ENCODE results near the gene PCNT. TPM values are rescaled to one million over a fixed set of nuclear protein-coding genes. Genes with fewer than 3 reads are reported as not detected.

PCNT gene
- total RNA-seq, 1 experiment from 2014 or later, result 39.6 TPM

- Mint-ChIP-seq H3K27ac (peak overlapping the region in 2 of 3 experiments; percentile 23 to 77; a peak in 1 of 7 replicates), H3K4me1 (peaks cover 7 to 11% of the 10 kb centered on the region in 2 experiments; a peak in 3 of 4 replicates), H3K4me3 (no peak overlapping the region), H3K9me3 (no peaks in the 10 kb centered on the region), H3K27me3 (ENCODE audit: low read depth) (no peaks in the 10 kb centered on the region), H3K36me3 (ENCODE audit: insufficient read depth in 1 of 3, low read depth in 3 of 3) (peaks cover 13 to 50% (median 49%) of the 10 kb centered on the region in 3 experiments)
- Histone ChIP-seq H3K23ac (ENCODE audit: insufficient read length, low read depth, low read length) (no peak overlapping the region), H3K27ac (ENCODE audit: insufficient read length, low read depth, low read length) (no peak overlapping the region), H3K4me2 (ENCODE audit: insufficient read depth, insufficient read length, low read length) (no peak overlapping the region), H3K79me1 (ENCODE audit: insufficient read depth, low read depth, low read length, poor library complexity, severe bottlenecking) (no peaks in the 10 kb centered on the region), H2BK5ac (ENCODE audit: insufficient read length, low read length) (no peak overlapping the region), H3K9me3 (ENCODE audit: control insufficient read depth, low read depth, low read length) (no peaks in the 10 kb centered on the region), H4K5ac (ENCODE audit: insufficient read length, low read depth, low read length) (no peak overlapping the region), H3T11ph (ENCODE audit: low read length) (no peak overlapping the region), H2AFZ (ENCODE audit: low read length) (no peak overlapping the region), H2BK12ac (ENCODE audit: insufficient read length, low read depth, low read length) (no peak overlapping the region), H3K18ac (ENCODE audit: insufficient read length, low read depth, low read length) (no peak overlapping the region), H2BK15ac (ENCODE audit: low read depth, low read length) (no peak overlapping the region), H2AK5ac (ENCODE audit: insufficient read length, low read length) (no peak overlapping the region), H3K27me3 (ENCODE audit: insufficient read depth, low read length) (no peaks in the 10 kb centered on the region), H3K9ac (ENCODE audit: extremely low read depth, insufficient read length, low read length) (no peak overlapping the region), H3K23me2 (ENCODE audit: insufficient read length, low read depth, low read length, poor library complexity, severe bottlenecking) (no peaks in the 10 kb centered on the region), H3K56ac (ENCODE audit: insufficient read length, low read depth, low read length) (no peak overlapping the region), H4K20me1 (ENCODE audit: control insufficient read depth, insufficient read depth, insufficient read length) (no peaks in the 10 kb centered on the region), H2BK20ac (ENCODE audit: low read depth, low read length, poor library complexity, severe bottlenecking) (no peak overlapping the region), H3K14ac (ENCODE audit: insufficient read depth, low read length) (no peak overlapping the region), H3K4ac (ENCODE audit: low read depth, low read length) (no peak overlapping the region), H4K91ac (ENCODE audit: insufficient read length, low read depth, low read length) (no peak overlapping the region), H3K4me1 (ENCODE audit: insufficient read depth, low read length) (no peaks in the 10 kb centered on the region), H3K79me2 (ENCODE audit: insufficient read depth, low read length) (no peaks in the 10 kb centered on the region), H4K8ac (replicated peaks; ENCODE audit: insufficient read length, low read depth, low read length) (no peak overlapping the region), H2BK120ac (ENCODE audit: low read depth, low read length, poor library complexity, severe bottlenecking) (no peak overlapping the region)
- TF ChIP-seq CTCF (conservative IDR thresholded peaks at IDR 0.05), result no peak
- DNase-seq, result peak; percentile 21
- WGBS (ENCODE audit: extremely low coverage, insufficient read length, low lambda C conversion rate), result no CpG with 5 or more reads among the region's 23 CpGs
These were observed 97.3 kb downstream of the PCNT start for GRCh38 chr21:46421191-46421750.

Data from H9 (cell line).